Measurements from ENCODE around the gene DNAH2. TPM values are rescaled to one million over a fixed set of nuclear protein-coding genes. Genes with fewer than 3 reads are reported as not detected.
A peak's percentile ranks its signal among the peaks of the same experiment; 100 is the strongest.

Gene DNAH2
- total and polyA plus RNA-seq, 2 donors (not counting 1 experiment from before 2014, with no cell fraction given), result 0.08 to 0.17 TPM

- H3K4me3 ChIP-seq (replicated peaks in 1 of 4; ENCODE audit: control extremely low read depth in 1 of 4, insufficient read depth in 1 of 4, low read depth in 3 of 4, low read length in 4 of 4), result no peak overlapping the region
- H3K27ac ChIP-seq (ENCODE audit: insufficient read depth, low read length), result no peak overlapping the region
- no peaks in the 10 kb centered on the region for H3K4me1 ChIP-seq (ENCODE audit: control insufficient read depth, extremely low read depth, insufficient read depth, low read length)
- H3K79me2 ChIP-seq (ENCODE audit: control insufficient read depth, insufficient read depth, low read length), result no peaks in the 10 kb centered on the region
- H4K20me1 ChIP-seq (ENCODE audit: control insufficient read depth, extremely low read depth, insufficient read depth, low read length), result no peaks in the 10 kb centered on the region
- TF ChIP-seq EZH2 (IDR thresholded peaks at IDR 0.05; ENCODE audit: low read length, missing control alignments) (no peak), CTCF (conservative IDR thresholded peaks at IDR 0.05 in 1 of 2, IDR thresholded peaks at IDR 0.05 in 1 of 2; ENCODE audit: low read depth in 1 of 2, low read length in 2 of 2) (no peak)
- no peak overlapping the region for H3K4me2 ChIP-seq (ENCODE audit: extremely low read depth, insufficient read depth, low read length)
- H2AFZ ChIP-seq (ENCODE audit: low read length), result no peak overlapping the region
- H3K36me3 ChIP-seq (ENCODE audit: control insufficient read depth, insufficient read depth, low read length), result peaks cover 11% of the 10 kb centered on the region
- H3K9me3 ChIP-seq (ENCODE audit: control insufficient read depth, insufficient read depth, low read depth, low read length), result peaks cover 1% of the 10 kb centered on the region
- no peaks in the 10 kb centered on the region for H3K27me3 ChIP-seq (ENCODE audit: control insufficient read depth, insufficient read depth, low read length)
- DNase-seq (ENCODE audit: low read depth in 2 of 2), result no peak
- no peak overlapping the region for H3K9ac ChIP-seq (ENCODE audit: insufficient read depth, low read length)
Measured at GRCh38 chr17:7677388-7678067, 40.0 kb upstream of the DNAH2 start.

GRCh38 chr17:7684851-7685532 lies 32.6 kb upstream of the DNAH2 start:
- no peaks in the 10 kb centered on the region for H3K27me3 ChIP-seq (ENCODE audit: control insufficient read depth, insufficient read depth, low read length)
- H3K9ac ChIP-seq (ENCODE audit: insufficient read depth, low read length), result peak overlapping the region; percentile 94
- peak overlapping the region; percentile 99 for H3K27ac ChIP-seq (ENCODE audit: insufficient read depth, low read length)
- peaks cover 9% of the 10 kb centered on the region for H3K4me1 ChIP-seq (ENCODE audit: control insufficient read depth, extremely low read depth, insufficient read depth, low read length)
- H3K4me2 ChIP-seq (ENCODE audit: extremely low read depth, insufficient read depth, low read length), result peak overlapping the region; percentile 96
- H4K20me1 ChIP-seq (ENCODE audit: control insufficient read depth, extremely low read depth, insufficient read depth, low read length), result no peaks in the 10 kb centered on the region
- H3K79me2 ChIP-seq (ENCODE audit: control insufficient read depth, insufficient read depth, low read length), result peaks cover 26% of the 10 kb centered on the region
- H3K4me3 ChIP-seq (replicated peaks in 1 of 4; ENCODE audit: control extremely low read depth in 1 of 4, insufficient read depth in 1 of 4, low read depth in 3 of 4, low read length in 4 of 4), result peak overlapping the region; percentile 88 to 98 (median 96)
- H3K36me3 ChIP-seq (ENCODE audit: control insufficient read depth, insufficient read depth, low read length), result no peaks in the 10 kb centered on the region
- TF ChIP-seq CTCF (conservative IDR thresholded peaks at IDR 0.05 in 1 of 2, IDR thresholded peaks at IDR 0.05 in 1 of 2; ENCODE audit: low read depth in 1 of 2, low read length in 2 of 2) (no peak), EZH2 (IDR thresholded peaks at IDR 0.05; ENCODE audit: low read length, missing control alignments) (no peak)
- no peaks in the 10 kb centered on the region for H3K9me3 ChIP-seq (ENCODE audit: control insufficient read depth, insufficient read depth, low read depth, low read length)
- no peak for DNase-seq (ENCODE audit: low read depth in 2 of 2)
- no peak overlapping the region for H2AFZ ChIP-seq (ENCODE audit: low read length)

GRCh38 chr17:7685533-7686221 lies 31.9 kb upstream of the DNAH2 start:
- Histone ChIP-seq H3K27ac (ENCODE audit: insufficient read depth, low read length) (peak overlapping the region; percentile 99), H3K79me2 (ENCODE audit: control insufficient read depth, insufficient read depth, low read length) (peaks cover 28% of the 10 kb centered on the region), H3K4me1 (ENCODE audit: control insufficient read depth, extremely low read depth, insufficient read depth, low read length) (peaks cover 9% of the 10 kb centered on the region), H3K4me2 (ENCODE audit: extremely low read depth, insufficient read depth, low read length) (peak overlapping the region; percentile 96), H3K9ac (ENCODE audit: insufficient read depth, low read length) (peak overlapping the region; percentile 94), H4K20me1 (ENCODE audit: control insufficient read depth, extremely low read depth, insufficient read depth, low read length) (no peaks in the 10 kb centered on the region), H3K4me3 (replicated peaks in 1 of 4; ENCODE audit: control extremely low read depth in 1 of 4, insufficient read depth in 1 of 4, low read depth in 3 of 4, low read length in 4 of 4) (peak overlapping the region; percentile 88 to 98 (median 96)), H3K9me3 (ENCODE audit: control insufficient read depth, insufficient read depth, low read depth, low read length) (no peaks in the 10 kb centered on the region), H3K27me3 (ENCODE audit: control insufficient read depth, insufficient read depth, low read length) (no peaks in the 10 kb centered on the region), H3K36me3 (ENCODE audit: control insufficient read depth, insufficient read depth, low read length) (no peaks in the 10 kb centered on the region), H2AFZ (ENCODE audit: low read length) (peak overlapping the region; percentile 66)
- TF ChIP-seq EZH2 (IDR thresholded peaks at IDR 0.05; ENCODE audit: low read length, missing control alignments) (no peak), CTCF (conservative IDR thresholded peaks at IDR 0.05 in 1 of 2, IDR thresholded peaks at IDR 0.05 in 1 of 2; ENCODE audit: low read depth in 1 of 2, low read length in 2 of 2) (no peak)
- DNase-seq (ENCODE audit: low read depth in 2 of 2), result peak; percentile 94 to 95

All from fibroblast of lung (primary cell).